WTC11 (cell line): Measurements from ENCODE around the gene SENP8.
A peak's percentile ranks its signal among the peaks of the same experiment; 100 is the strongest.

Source experiments
- ATF3 ChIP-seq: sonication (generic); formaldehyde crosslinking; conservative IDR thresholded peaks from 2 replicates; pipeline ENCODE4 v1.8.1; 2022; ENCODE audit warnings: mild to moderate bottlenecking, missing genetic modification reagents
- CTCF ChIP-seq: fragments of 200-600 bp; IDR thresholded peaks from 2 replicates; pipeline ENCODE4 v1.8.0; 2022; ENCODE audit warnings: antibody characterized with exemption
- FOXJ3 ChIP-seq: sonication (generic); formaldehyde crosslinking; IDR thresholded peaks from 2 replicates; pipeline ENCODE4 v1.9.0; 2021; ENCODE audit warnings: missing genetic modification reagents, mild to moderate bottlenecking, borderline replicate concordance
- HMGXB4 ChIP-seq: sonication (generic); formaldehyde crosslinking; IDR thresholded peaks from 2 replicates; pipeline ENCODE4 v1.8.1; 2023; ENCODE audit warnings: mild to moderate bottlenecking, moderate library complexity, missing genetic modification reagents
- MAX ChIP-seq: sonication (generic); formaldehyde crosslinking; IDR thresholded peaks from 2 replicates; pipeline ENCODE4 v1.8.0; 2022; ENCODE audit warnings: mild to moderate bottlenecking, missing genetic modification reagents
- NFE2L1 ChIP-seq: sonication (generic); formaldehyde crosslinking; IDR thresholded peaks from 2 replicates; pipeline ENCODE4 v1.8.1; 2023; ENCODE audit warnings: missing genetic modification reagents
- NR3C1 ChIP-seq: sonication (generic); formaldehyde crosslinking; conservative IDR thresholded peaks from 2 replicates; pipeline ENCODE4 v1.8.1; 2023; ENCODE audit warnings: low read depth, mild to moderate bottlenecking, missing genetic modification reagents
- PRDM15 ChIP-seq: sonication (generic); formaldehyde crosslinking; IDR thresholded peaks from 2 replicates; pipeline ENCODE4 v1.8.0; 2022; ENCODE audit warnings: missing genetic modification reagents
- TEAD1 ChIP-seq: sonication (generic); formaldehyde crosslinking; IDR thresholded peaks from 2 replicates; pipeline ENCODE4 v1.8.0; 2022; ENCODE audit warnings: mild to moderate bottlenecking, missing genetic modification reagents
- USF2 ChIP-seq: sonication (generic); formaldehyde crosslinking; IDR thresholded peaks from 2 replicates; pipeline ENCODE4 v1.8.1; 2023; ENCODE audit warnings: mild to moderate bottlenecking, missing genetic modification reagents, moderate library complexity
- ZNF138 ChIP-seq: sonication (generic); formaldehyde crosslinking; conservative IDR thresholded peaks from 2 replicates; pipeline ENCODE4 v1.8.1; 2022; ENCODE audit warnings: mild to moderate bottlenecking, moderate library complexity, missing genetic modification reagents
- ZNF423 ChIP-seq: fragments of 250-450 bp; sonication (Bioruptor Pico); IDR thresholded peaks from 2 replicates; pipeline ENCODE4 v2.1.2; 2022; ENCODE audit warnings: mild to moderate bottlenecking, moderate library complexity

- no peak for TF ChIP-seq CTCF
- 0 out of 2 replicates have a peak, but pooled peaks have one; percentile 30 for TF ChIP-seq HMGXB4
- TF ChIP-seq FOXJ3 (CRISPR knock-in tag): no peak
- TF ChIP-seq MAX (CRISPR knock-in tag): no peak
- TF ChIP-seq ZNF138 (CRISPR knock-in tag): no peak
- TF ChIP-seq NFE2L1 (CRISPR knock-in tag): no peak
- TF ChIP-seq USF2: peak; percentile 97
- TF ChIP-seq NR3C1 (CRISPR knock-in tag): no peak
- no peak for TF ChIP-seq ZNF423
- no peak for TF ChIP-seq TEAD1
- TF ChIP-seq PRDM15 (CRISPR knock-in tag): no peak
- TF ChIP-seq ATF3 (CRISPR knock-in tag): no peak
Measured at GRCh38 chr15:72118017-72118978, at the start of gene SENP8, which contains the start of gene MYO9A.
